HEK293 (cell line): ENCODE data around the gene CFAP119.

Experiments
- BCL11A ChIP-seq: fragments of 450-650 bp; formaldehyde crosslinking; IDR thresholded peaks from 2 replicates; pipeline ENCODE4 v1.5.1; 2016; ENCODE audit warnings: low read depth, missing biosample characterization, missing genetic modification characterization
- CTCF ChIP-seq: fragments of 450-650 bp; formaldehyde crosslinking; IDR thresholded peaks from 2 replicates; pipeline ENCODE4 v1.5.1; 2016; ENCODE audit warnings: missing biosample characterization, missing genetic modification characterization
- MZF1 ChIP-seq: fragments of 450-650 bp; formaldehyde crosslinking; IDR thresholded peaks from 2 replicates; pipeline ENCODE4 v1.5.1; 2017; ENCODE audit warnings: missing biosample characterization, missing genetic modification characterization, borderline replicate concordance
- OSR2 ChIP-seq: fragments of 450-650 bp; formaldehyde crosslinking; IDR thresholded peaks from 2 replicates; pipeline ENCODE4 v1.5.1; 2016; ENCODE audit warnings: missing biosample characterization, missing genetic modification characterization
- SALL2 ChIP-seq: fragments of 450-650 bp; formaldehyde crosslinking; IDR thresholded peaks from 2 replicates; pipeline ENCODE4 v1.5.0; 2017; ENCODE audit warnings: missing biosample characterization, mild to moderate bottlenecking, missing genetic modification characterization, borderline replicate concordance
- SP2 ChIP-seq: fragments of 450-650 bp; formaldehyde crosslinking; IDR thresholded peaks from 2 replicates; pipeline ENCODE4 v1.5.1; 2016; ENCODE audit warnings: missing biosample characterization, missing genetic modification characterization
- ZBTB48 ChIP-seq: fragments of 450-650 bp; formaldehyde crosslinking; IDR thresholded peaks from 2 replicates; pipeline ENCODE4 v1.5.1; 2016; ENCODE audit warnings: missing biosample characterization, missing genetic modification characterization
- ZNF10 ChIP-seq: fragments of 450-650 bp; formaldehyde crosslinking; IDR thresholded peaks from 2 replicates; pipeline ENCODE4 v1.5.1; 2017; ENCODE audit warnings: missing biosample characterization, missing genetic modification characterization
- ZNF112 ChIP-seq: fragments of 450-650 bp; formaldehyde crosslinking; IDR thresholded peaks from 2 replicates; pipeline ENCODE4 v1.5.0; 2017; ENCODE audit warnings: missing biosample characterization, missing genetic modification characterization
- ZNF133 ChIP-seq: fragments of 450-650 bp; formaldehyde crosslinking; IDR thresholded peaks from 2 replicates; pipeline ENCODE4 v1.5.1; 2016; ENCODE audit warnings: missing biosample characterization, missing genetic modification characterization
- ZNF140 ChIP-seq: fragments of 450-650 bp; formaldehyde crosslinking; IDR thresholded peaks from 2 replicates; pipeline ENCODE4 v1.5.1; 2016; ENCODE audit warnings: missing biosample characterization, missing genetic modification characterization
- ZNF155 ChIP-seq: fragments of 450-650 bp; formaldehyde crosslinking; IDR thresholded peaks from 2 replicates; pipeline ENCODE4 v1.5.1; 2016; ENCODE audit warnings: missing biosample characterization, missing genetic modification characterization
- ZNF169 ChIP-seq: fragments of 450-650 bp; formaldehyde crosslinking; IDR thresholded peaks from 2 replicates; pipeline ENCODE4 v1.5.1; 2016; ENCODE audit warnings: missing biosample characterization, missing genetic modification characterization
- ZNF202 ChIP-seq: fragments of 450-650 bp; formaldehyde crosslinking; IDR thresholded peaks from 2 replicates; pipeline ENCODE4 v1.5.1; 2016; ENCODE audit warnings: missing biosample characterization, missing genetic modification characterization, borderline replicate concordance
- ZNF280C ChIP-seq: fragments of 450-650 bp; formaldehyde crosslinking; IDR thresholded peaks from 2 replicates; pipeline ENCODE4 v1.5.1; 2016; ENCODE audit warnings: missing biosample characterization, missing genetic modification characterization
- ZNF292 ChIP-seq: fragments of 450-650 bp; formaldehyde crosslinking; IDR thresholded peaks from 2 replicates; pipeline ENCODE4 v1.5.1; 2016; ENCODE audit warnings: low read depth, missing biosample characterization, missing genetic modification characterization, borderline replicate concordance
- ZNF391 ChIP-seq: fragments of 450-650 bp; formaldehyde crosslinking; IDR thresholded peaks from 2 replicates; pipeline ENCODE4 v1.5.1; 2016; ENCODE audit warnings: low read depth, missing biosample characterization, missing genetic modification characterization, borderline replicate concordance
- ZNF473 ChIP-seq: fragments of 450-650 bp; formaldehyde crosslinking; IDR thresholded peaks from 2 replicates; pipeline ENCODE4 v1.5.1; 2017; ENCODE audit warnings: missing biosample characterization, missing genetic modification characterization
- ZNF560 ChIP-seq: fragments of 450-650 bp; formaldehyde crosslinking; IDR thresholded peaks from 2 replicates; pipeline ENCODE4 v1.5.1; 2017; ENCODE audit warnings: missing biosample characterization, missing genetic modification characterization, borderline replicate concordance
- ZNF596 ChIP-seq: fragments of 450-650 bp; IDR thresholded peaks from 2 replicates; pipeline ENCODE4 v1.5.0; 2018; ENCODE audit warnings: missing biosample characterization, mild to moderate bottlenecking, missing genetic modification characterization, moderate library complexity
- ZNF626 ChIP-seq: fragments of 450-650 bp; sonication (Bioruptor Pico); formaldehyde crosslinking; IDR thresholded peaks from 2 replicates; pipeline ENCODE4 v1.5.1; 2018; ENCODE audit warnings: missing biosample characterization, missing genetic modification characterization, inconsistent platforms
- ZNF664 ChIP-seq: fragments of 450-650 bp; formaldehyde crosslinking; IDR thresholded peaks from 2 replicates; pipeline ENCODE4 v1.5.1; 2016; ENCODE audit warnings: missing biosample characterization, missing genetic modification characterization
- ZNF792 ChIP-seq: fragments of 450-650 bp; formaldehyde crosslinking; IDR thresholded peaks from 2 replicates; pipeline ENCODE4 v1.5.1; 2016; ENCODE audit warnings: missing biosample characterization, missing genetic modification characterization
- ZNF830 ChIP-seq: fragments of 450-650 bp; IDR thresholded peaks from 2 replicates; pipeline ENCODE4 v1.5.0; 2018; ENCODE audit warnings: missing biosample characterization, missing genetic modification characterization, low read depth, mild to moderate bottlenecking, moderate library complexity
- TF ChIP-seq, protein P1 (sequence below): fragments of 450-650 bp; formaldehyde crosslinking; IDR thresholded peaks from 2 replicates; pipeline ENCODE4; 2016; ENCODE audit warnings: missing biosample characterization, missing genetic modification characterization
- TF ChIP-seq, protein P2 (sequence below): fragments of 450-650 bp; formaldehyde crosslinking; IDR thresholded peaks from 2 replicates; pipeline ENCODE4 v1.5.1; 2017; ENCODE audit warnings: missing biosample characterization, missing genetic modification characterization
- TF ChIP-seq, protein P3 (sequence below): fragments of 450-650 bp; formaldehyde crosslinking; IDR thresholded peaks from 2 replicates; pipeline ENCODE4 v1.5.1; 2016; ENCODE audit warnings: missing biosample characterization, missing genetic modification characterization
- TF ChIP-seq, protein P4 (sequence below): sonication (generic); formaldehyde crosslinking; IDR thresholded peaks from 2 replicates; pipeline ENCODE4 v1.8.1; 2022; ENCODE audit warnings: mild to moderate bottlenecking, moderate library complexity, missing genetic modification reagents
- TF ChIP-seq, protein P5 (sequence below): fragments of 450-650 bp; formaldehyde crosslinking; IDR thresholded peaks from 2 replicates; pipeline ENCODE4 v1.5.1; 2016; ENCODE audit warnings: missing biosample characterization, missing genetic modification characterization

Gene CFAP119

GRCh38 chr16:30786115-30786935 lies 24.5 kb upstream of the CFAP119 start (continued):
- no peak for TF ChIP-seq ZNF560 (tag by site-specific recombination)
- TF ChIP-seq ZNF830 (tag by site-specific recombination): no peak
- no peak for TF ChIP-seq ZNF664
- no peak for TF ChIP-seq ZBTB48
- TF ChIP-seq, protein P1, sequence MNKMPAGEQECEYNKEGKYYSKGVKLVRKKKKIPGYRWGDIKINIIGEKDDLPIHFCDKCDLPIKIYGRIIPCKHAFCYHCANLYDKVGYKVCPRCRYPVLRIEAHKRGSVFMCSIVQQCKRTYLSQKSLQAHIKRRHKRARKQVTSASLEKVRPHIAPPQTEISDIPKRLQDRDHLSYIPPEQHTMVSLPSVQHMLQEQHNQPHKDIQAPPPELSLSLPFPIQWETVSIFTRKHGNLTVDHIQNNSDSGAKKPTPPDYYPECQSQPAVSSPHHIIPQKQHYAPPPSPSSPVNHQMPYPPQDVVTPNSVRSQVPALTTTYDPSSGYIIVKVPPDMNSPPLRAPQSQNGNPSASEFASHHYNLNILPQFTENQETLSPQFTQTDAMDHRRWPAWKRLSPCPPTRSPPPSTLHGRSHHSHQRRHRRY (tag by site-specific recombination): no peak
- no peak for TF ChIP-seq ZNF112 (tag by site-specific recombination)
- no peak for TF ChIP-seq ZNF169 (tag by site-specific recombination)
- no peak for TF ChIP-seq ZNF292 (tag by site-specific recombination)
- TF ChIP-seq, protein P2, sequence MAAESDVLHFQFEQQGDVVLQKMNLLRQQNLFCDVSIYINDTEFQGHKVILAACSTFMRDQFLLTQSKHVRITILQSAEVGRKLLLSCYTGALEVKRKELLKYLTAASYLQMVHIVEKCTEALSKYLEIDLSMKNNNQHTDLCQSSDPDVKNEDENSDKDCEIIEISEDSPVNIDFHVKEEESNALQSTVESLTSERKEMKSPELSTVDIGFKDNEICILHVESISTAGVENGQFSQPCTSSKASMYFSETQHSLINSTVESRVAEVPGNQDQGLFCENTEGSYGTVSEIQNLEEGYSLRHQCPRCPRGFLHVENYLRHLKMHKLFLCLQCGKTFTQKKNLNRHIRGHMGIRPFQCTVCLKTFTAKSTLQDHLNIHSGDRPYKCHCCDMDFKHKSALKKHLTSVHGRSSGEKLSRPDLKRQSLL (tag by site-specific recombination): no peak; the same call in 1 of the 2 replicates
- no peak for TF ChIP-seq ZNF473
- no peak for TF ChIP-seq ZNF133 (tag by site-specific recombination)
- no peak for TF ChIP-seq ZNF202
- no peak for TF ChIP-seq MZF1 (tag by site-specific recombination)
- TF ChIP-seq, protein P3, sequence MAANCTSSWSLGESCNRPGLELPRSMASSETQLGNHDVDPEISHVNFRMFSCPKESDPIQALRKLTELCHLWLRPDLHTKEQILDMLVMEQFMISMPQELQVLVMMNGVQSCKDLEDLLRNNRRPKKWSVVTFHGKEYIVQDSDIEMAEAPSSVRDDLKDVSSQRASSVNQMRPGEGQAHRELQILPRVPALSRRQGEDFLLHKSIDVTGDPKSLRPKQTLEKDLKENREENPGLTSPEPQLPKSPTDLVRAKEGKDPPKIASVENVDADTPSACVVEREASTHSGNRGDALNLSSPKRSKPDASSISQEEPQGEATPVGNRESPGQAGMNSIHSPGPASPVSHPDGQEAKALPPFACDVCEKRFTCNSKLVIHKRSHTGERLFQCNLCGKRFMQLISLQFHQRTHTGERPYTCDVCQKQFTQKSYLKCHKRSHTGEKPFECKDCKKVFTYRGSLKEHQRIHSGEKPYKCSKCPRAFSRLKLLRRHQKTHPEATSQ: no peak; the same call in 1 of the 2 replicates
- TF ChIP-seq ZNF792 (tag by site-specific recombination): no peak
- no peak for TF ChIP-seq ZNF140 (tag by site-specific recombination)
- TF ChIP-seq ZNF280C (tag by site-specific recombination): no peak
- no peak for TF ChIP-seq SALL2 (tag by site-specific recombination)
- 0 out of 2 replicates have a peak, but pooled peaks have one; percentile 53 for TF ChIP-seq BCL11A (tag by site-specific recombination)
- TF ChIP-seq CTCF: no peak; the same call in 1 of the 2 replicates
- peak; percentile 55 for TF ChIP-seq SP2 (tag by site-specific recombination)
- TF ChIP-seq OSR2 (tag by site-specific recombination): no peak
- no peak for TF ChIP-seq ZNF626 (tag by site-specific recombination)
- TF ChIP-seq ZNF155 (tag by site-specific recombination): no peak
- TF ChIP-seq, protein P4, sequence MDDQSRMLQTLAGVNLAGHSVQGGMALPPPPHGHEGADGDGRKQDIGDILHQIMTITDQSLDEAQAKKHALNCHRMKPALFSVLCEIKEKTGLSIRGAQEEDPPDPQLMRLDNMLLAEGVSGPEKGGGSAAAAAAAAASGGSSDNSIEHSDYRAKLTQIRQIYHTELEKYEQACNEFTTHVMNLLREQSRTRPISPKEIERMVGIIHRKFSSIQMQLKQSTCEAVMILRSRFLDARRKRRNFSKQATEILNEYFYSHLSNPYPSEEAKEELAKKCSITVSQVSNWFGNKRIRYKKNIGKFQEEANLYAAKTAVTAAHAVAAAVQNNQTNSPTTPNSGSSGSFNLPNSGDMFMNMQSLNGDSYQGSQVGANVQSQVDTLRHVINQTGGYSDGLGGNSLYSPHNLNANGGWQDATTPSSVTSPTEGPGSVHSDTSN (CRISPR knock-in tag): 0 out of 2 replicates have a peak, but pooled peaks have one; percentile 53
- no peak for TF ChIP-seq ZNF10 (tag by site-specific recombination)
- peak; percentile 36; the same call in 1 of the 2 replicates for TF ChIP-seq ZNF391 (tag by site-specific recombination)
- TF ChIP-seq, protein P5, sequence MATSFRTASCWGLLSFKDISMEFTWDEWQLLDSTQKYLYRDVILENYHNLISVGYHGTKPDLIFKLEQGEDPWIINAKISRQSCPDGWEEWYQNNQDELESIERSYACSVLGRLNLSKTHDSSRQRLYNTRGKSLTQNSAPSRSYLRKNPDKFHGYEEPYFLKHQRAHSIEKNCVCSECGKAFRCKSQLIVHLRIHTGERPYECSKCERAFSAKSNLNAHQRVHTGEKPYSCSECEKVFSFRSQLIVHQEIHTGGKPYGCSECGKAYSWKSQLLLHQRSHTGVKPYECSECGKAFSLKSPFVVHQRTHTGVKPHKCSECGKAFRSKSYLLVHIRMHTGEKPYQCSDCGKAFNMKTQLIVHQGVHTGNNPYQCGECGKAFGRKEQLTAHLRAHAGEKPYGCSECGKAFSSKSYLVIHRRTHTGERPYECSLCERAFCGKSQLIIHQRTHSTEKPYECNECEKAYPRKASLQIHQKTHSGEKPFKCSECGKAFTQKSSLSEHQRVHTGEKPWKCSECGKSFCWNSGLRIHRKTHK (tag by site-specific recombination): no peak
- no peak for TF ChIP-seq ZNF596
